PFSK-1 (cell line): ENCODE measurements around the gene CXXC5.

Experiments used
- FOXP2 ChIP-seq: optimal IDR thresholded peaks from 2 replicates; pipeline ENCODE3; 2011; ENCODE audit warnings: borderline replicate concordance, control low read depth, inconsistent platforms; ENCODE audit not compliant: insufficient read depth; ENCODE audit errors: extremely low read length, extremely low read depth
- POLR2AphosphoS5 ChIP-seq: IDR thresholded peaks from 2 replicates; pipeline ENCODE4 v1.6.1; 2012; ENCODE audit warnings: low read depth, mild to moderate bottlenecking, control low read depth, low read length, moderate library complexity
- SIN3A ChIP-seq: IDR thresholded peaks from 2 replicates; pipeline ENCODE4 v1.6.1; 2012; ENCODE audit warnings: mild to moderate bottlenecking, low read length, moderate library complexity, borderline replicate concordance; ENCODE audit not compliant: insufficient read depth
- TAF1 ChIP-seq: IDR thresholded peaks from 2 replicates; pipeline ENCODE4 v1.6.1; 2012; ENCODE audit warnings: low read length, control low read depth, borderline replicate concordance; ENCODE audit not compliant: insufficient read depth
- TF ChIP-seq, protein P1 (sequence below), 2 experiments: IDR thresholded peaks; 2 replicates each; pipeline versions ENCODE4 v1.6.1 to v1.8.0; 2011 to 2012; ENCODE audit warnings: low read depth in 2 of 2, low read length in 2 of 2, control low read depth in 1 of 2, inconsistent platforms in 1 of 2, mild to moderate bottlenecking in 1 of 2, moderate library complexity in 1 of 2; ENCODE audit not compliant: insufficient read depth in 1 of 2

GRCh38 chr5:139684881-139685749 is 37.0 kb downstream of the CXXC5 start:
- TF ChIP-seq, protein P1, sequence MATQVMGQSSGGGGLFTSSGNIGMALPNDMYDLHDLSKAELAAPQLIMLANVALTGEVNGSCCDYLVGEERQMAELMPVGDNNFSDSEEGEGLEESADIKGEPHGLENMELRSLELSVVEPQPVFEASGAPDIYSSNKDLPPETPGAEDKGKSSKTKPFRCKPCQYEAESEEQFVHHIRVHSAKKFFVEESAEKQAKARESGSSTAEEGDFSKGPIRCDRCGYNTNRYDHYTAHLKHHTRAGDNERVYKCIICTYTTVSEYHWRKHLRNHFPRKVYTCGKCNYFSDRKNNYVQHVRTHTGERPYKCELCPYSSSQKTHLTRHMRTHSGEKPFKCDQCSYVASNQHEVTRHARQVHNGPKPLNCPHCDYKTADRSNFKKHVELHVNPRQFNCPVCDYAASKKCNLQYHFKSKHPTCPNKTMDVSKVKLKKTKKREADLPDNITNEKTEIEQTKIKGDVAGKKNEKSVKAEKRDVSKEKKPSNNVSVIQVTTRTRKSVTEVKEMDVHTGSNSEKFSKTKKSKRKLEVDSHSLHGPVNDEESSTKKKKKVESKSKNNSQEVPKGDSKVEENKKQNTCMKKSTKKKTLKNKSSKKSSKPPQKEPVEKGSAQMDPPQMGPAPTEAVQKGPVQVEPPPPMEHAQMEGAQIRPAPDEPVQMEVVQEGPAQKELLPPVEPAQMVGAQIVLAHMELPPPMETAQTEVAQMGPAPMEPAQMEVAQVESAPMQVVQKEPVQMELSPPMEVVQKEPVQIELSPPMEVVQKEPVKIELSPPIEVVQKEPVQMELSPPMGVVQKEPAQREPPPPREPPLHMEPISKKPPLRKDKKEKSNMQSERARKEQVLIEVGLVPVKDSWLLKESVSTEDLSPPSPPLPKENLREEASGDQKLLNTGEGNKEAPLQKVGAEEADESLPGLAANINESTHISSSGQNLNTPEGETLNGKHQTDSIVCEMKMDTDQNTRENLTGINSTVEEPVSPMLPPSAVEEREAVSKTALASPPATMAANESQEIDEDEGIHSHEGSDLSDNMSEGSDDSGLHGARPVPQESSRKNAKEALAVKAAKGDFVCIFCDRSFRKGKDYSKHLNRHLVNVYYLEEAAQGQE (IDR thresholded peaks at IDR 0.05; ENCODE audit: insufficient read depth in 1 of 2, low read depth in 2 of 2, low read length in 2 of 2), result no peak
- TF ChIP-seq POLR2AphosphoS5 (no peak), TAF1 (no peak), SIN3A (no peak), FOXP2 (no peak)
